C4-2B (cell line): ENCODE data around the gene ZNF286A.
"Not testable (repeated sequence)": the region's sequence is repeated elsewhere in the genome, so short reads cannot be mapped to it uniquely, and the experiment has no call there.

Experiments used
- CTCF ChIP-seq: fragments of 450-650 bp; conservative IDR thresholded peaks from 2 replicates; pipeline ENCODE4 v1.5.1; 2017; ENCODE audit warnings: mild to moderate bottlenecking
- ZFX ChIP-seq: fragments of 450-650 bp; IDR thresholded peaks from 2 replicates; pipeline ENCODE4 v1.6.1; 2017

GRCh38 chr17:15698967-15699366, 585 bp upstream of the ZNF286A start:
- not testable (repeated sequence) for TF ChIP-seq CTCF, ZFX
